NT2/D1 (cell line): ENCODE measurements around the gene HOXB3.

Experiments used
- DNase-seq: peaks from one replicate; pipeline ENCODE4 v3.0.0-alpha.2; 2011; ENCODE audit warnings: low read depth, low spot score
- H3K27me3 ChIP-seq: 2 replicates; pipeline ENCODE4 v1.6.0; 2011; ENCODE audit warnings: mild to moderate bottlenecking; ENCODE audit not compliant: insufficient read length, insufficient read depth
- H3K36me3 ChIP-seq: 2 replicates; pipeline ENCODE4 v1.6.1; 2011; ENCODE audit warnings: mild to moderate bottlenecking, low read length, mixed read lengths; ENCODE audit not compliant: insufficient read depth, insufficient read length
- H3K4me1 ChIP-seq: 2 replicates; pipeline ENCODE4 v1.5.1; 2011; ENCODE audit not compliant: insufficient read depth, insufficient read length
- H3K4me3 ChIP-seq: 2 replicates; pipeline ENCODE4 v1.5.1; 2011; ENCODE audit warnings: low read depth; ENCODE audit not compliant: insufficient read length
- H3K9ac ChIP-seq: 2 replicates; pipeline ENCODE4 v1.6.0; 2011; ENCODE audit warnings: low read depth; ENCODE audit not compliant: insufficient read length
- H3K9me3 ChIP-seq: 2 replicates; pipeline ENCODE4 v1.5.1; 2011; ENCODE audit warnings: mild to moderate bottlenecking, low read length; ENCODE audit not compliant: insufficient read depth
- SUZ12 ChIP-seq: IDR thresholded peaks from 2 replicates; pipeline ENCODE4 v1.6.1; 2011; ENCODE audit not compliant: insufficient read length, insufficient read depth; ENCODE audit errors: extremely low read depth
- YY1 ChIP-seq: IDR thresholded peaks from 2 replicates; pipeline ENCODE4 v1.6.1; 2011; ENCODE audit not compliant: insufficient read length, insufficient read depth
- ZNF274 ChIP-seq: IDR thresholded peaks from 2 replicates; pipeline ENCODE4 v1.6.1; 2011; ENCODE audit warnings: mild to moderate bottlenecking, low read depth, low read length

The HOXB3 gene

DNA sequence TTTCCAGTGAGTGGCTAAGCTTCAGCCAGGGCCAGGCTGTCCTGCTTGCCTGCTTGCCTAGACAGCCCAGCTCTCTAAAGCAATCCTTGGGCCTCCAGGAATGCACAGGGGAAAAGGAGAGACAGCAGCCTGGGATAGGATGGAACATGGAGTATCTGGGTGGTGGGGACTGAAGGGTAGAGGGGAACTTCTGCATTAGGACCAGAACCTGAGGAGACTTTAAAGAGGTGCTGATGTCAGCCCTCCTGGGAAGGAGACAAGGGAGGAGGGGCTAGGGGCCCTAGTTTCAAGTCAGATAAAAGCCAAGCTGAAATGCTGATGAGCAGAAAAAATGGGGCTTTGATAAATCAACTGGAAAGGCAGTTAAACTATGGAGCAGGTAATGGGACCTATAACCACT lies 19.0 kb upstream of the HOXB3 start:
- Histone ChIP-seq H3K36me3 (no peaks in the 10 kb centered on the region), H3K27me3 (peaks cover 98% of the 10 kb centered on the region), H3K4me3 (no peak overlapping the region), H3K4me1 (peaks cover 7% of the 10 kb centered on the region), H3K9ac (no peak overlapping the region), H3K9me3 (no peaks in the 10 kb centered on the region)
- TF ChIP-seq YY1: no peak
- no peak for TF ChIP-seq SUZ12
- TF ChIP-seq ZNF274: no peak
- DNase-seq: no peak

DNA sequence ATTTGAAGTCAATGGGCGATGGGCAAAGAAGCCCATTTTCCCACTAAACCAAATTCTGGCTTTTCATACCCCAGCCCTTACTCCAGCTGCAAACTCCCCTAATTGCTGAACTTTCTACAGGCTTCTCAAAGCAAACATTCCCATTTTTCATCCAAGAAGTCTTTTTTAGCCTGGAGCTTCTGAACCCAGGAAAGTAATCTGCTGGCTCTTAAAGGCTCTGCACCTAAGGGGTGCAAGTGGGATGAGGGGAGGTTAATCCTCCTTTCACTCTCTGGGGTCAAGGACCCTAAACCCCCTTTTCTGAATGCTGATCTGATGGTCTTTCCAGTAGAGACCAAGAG lies 18.4 kb upstream of the HOXB3 start:
- Histone ChIP-seq H3K36me3 (no peaks in the 10 kb centered on the region), H3K27me3 (peaks cover 98% of the 10 kb centered on the region), H3K9me3 (no peaks in the 10 kb centered on the region), H3K4me1 (peaks cover 12% of the 10 kb centered on the region), H3K4me3 (no peak overlapping the region), H3K9ac (no peak overlapping the region)
- no peak for DNase-seq
- TF ChIP-seq SUZ12 (no peak), ZNF274 (no peak), YY1 (no peak)

DNA sequence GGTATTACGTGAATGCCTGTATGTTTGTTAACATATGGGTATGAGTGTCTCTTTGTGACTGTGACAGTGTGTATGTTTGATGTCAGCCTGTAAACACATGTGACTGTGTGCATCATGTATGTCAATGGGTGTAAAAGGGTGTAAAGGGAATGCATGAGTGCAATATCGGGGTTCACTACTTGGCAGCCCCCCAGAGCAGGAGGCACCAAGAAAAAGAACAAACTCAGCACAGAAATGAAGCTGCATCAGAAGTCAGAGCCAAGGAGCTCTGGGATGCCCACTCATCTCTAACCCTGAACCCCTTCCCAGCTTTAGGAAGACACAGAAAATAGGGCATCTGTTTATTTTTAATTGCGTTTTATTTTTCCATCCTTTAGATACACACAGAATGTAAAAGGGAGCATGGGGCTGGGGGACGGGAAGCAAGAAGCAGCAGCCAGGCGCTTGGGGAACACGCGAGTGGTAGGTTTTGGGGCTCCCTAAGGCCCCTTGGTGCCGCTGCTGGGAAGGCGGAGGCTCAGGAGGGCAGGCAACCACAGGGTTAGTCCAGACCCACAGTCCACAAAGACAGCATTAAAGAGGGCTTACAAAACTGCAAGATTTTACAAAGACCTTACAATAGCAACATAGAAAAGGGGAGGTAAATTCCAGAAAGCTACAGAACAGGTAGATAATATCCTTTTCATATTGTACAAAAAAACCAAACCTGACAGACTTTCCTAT lies 17.0 kb upstream of the HOXB3 start:
- Histone ChIP-seq H3K4me1 (peaks cover 12% of the 10 kb centered on the region), H3K9me3 (no peaks in the 10 kb centered on the region), H3K27me3 (peaks cover 99% of the 10 kb centered on the region), H3K9ac (no peak overlapping the region), H3K4me3 (no peak overlapping the region), H3K36me3 (no peaks in the 10 kb centered on the region)
- TF ChIP-seq ZNF274 (no peak), SUZ12 (no peak), YY1 (no peak)
- DNase-seq: no peak

DNA sequence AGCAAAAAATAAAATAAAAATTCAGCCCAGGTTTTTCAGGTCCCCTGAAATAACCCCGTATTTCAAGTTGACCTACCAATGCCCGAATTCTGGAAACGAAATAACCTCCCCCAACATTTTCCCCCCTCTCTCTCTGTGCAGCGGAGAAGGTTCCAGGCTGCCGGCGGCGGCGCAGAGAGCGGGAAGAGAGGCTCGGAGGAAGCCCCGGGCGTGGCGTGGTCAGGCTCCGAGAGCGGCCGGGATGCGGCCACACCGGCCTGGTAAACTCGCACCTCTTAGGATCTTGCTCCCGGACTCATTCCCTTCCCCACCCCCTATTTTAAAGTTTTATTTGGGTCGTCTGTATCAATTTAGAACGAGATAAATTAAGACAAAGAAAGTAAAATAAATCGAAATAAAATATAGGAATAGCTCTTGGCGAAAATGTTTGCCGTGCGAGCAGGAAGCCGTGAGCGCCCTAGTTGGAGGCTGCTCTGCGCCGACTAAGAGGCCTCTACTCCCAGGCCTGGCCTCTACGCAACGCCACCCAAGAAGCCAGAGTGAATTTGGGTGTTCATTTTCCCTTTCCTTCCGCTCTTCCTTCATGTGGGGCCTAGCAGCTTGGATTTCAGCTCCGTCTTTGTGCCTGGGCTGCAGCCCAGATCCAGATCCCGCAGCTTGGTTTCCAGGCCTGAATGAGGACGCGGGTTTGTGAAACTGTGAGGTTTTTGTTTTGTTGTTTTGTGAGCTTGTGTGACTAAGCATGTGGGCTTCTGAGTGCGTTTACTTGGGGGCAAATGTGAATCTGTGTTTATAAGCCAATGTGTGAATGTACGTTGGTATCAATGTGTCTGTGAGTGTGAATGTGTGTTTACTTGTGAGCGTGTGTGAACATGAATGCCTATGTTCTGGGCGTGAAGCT lies 16.2 kb upstream of the HOXB3 start:
- peaks cover 99% of the 10 kb centered on the region for H3K27me3 ChIP-seq
- H3K4me1 ChIP-seq: peaks cover 6% of the 10 kb centered on the region

DNA sequence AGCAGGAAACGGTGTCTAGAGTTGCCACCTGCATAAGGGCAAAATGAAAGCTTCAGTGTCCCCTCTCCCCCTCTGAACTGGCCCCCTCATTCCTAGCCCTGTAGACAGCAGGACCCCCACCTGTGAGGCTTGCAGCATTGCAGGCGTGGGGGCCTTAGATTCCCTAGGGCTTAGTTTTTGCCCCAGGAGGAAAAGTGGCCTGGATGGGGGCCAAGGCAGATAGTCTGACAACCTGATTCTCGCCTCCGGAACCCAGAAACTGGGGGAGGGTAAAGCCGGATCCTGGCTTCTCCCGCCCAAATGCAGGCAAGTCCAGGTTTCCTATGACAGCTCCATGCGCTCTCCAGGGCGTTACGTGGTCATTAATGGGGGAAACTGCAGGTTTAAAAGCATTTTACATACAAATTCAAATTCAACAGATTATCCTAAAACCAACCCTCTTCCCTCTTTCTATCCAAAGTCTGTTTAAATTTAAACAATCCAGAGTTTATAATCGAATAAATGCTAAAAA lies 15.4 kb upstream of the HOXB3 start:
- no peak overlapping the region for H3K4me3 ChIP-seq
- TF ChIP-seq YY1 (no peak), ZNF274 (no peak), SUZ12 (no peak)
- peaks cover 6% of the 10 kb centered on the region for H3K4me1 ChIP-seq
- peaks cover 99% of the 10 kb centered on the region for H3K27me3 ChIP-seq
- DNase-seq: no peak
- H3K9ac ChIP-seq: no peak overlapping the region
- no peaks in the 10 kb centered on the region for H3K36me3 ChIP-seq
- no peaks in the 10 kb centered on the region for H3K9me3 ChIP-seq

More for the DNA sequence above, 16.2 kb upstream of the HOXB3 start:
- H3K4me3 ChIP-seq: no peak overlapping the region
- H3K9ac ChIP-seq: no peak overlapping the region
- H3K9me3 ChIP-seq: no peaks in the 10 kb centered on the region
- DNase-seq: no peak
- no peaks in the 10 kb centered on the region for H3K36me3 ChIP-seq
- no peak for TF ChIP-seq ZNF274
- no peak for TF ChIP-seq SUZ12
- TF ChIP-seq YY1: no peak

DNA sequence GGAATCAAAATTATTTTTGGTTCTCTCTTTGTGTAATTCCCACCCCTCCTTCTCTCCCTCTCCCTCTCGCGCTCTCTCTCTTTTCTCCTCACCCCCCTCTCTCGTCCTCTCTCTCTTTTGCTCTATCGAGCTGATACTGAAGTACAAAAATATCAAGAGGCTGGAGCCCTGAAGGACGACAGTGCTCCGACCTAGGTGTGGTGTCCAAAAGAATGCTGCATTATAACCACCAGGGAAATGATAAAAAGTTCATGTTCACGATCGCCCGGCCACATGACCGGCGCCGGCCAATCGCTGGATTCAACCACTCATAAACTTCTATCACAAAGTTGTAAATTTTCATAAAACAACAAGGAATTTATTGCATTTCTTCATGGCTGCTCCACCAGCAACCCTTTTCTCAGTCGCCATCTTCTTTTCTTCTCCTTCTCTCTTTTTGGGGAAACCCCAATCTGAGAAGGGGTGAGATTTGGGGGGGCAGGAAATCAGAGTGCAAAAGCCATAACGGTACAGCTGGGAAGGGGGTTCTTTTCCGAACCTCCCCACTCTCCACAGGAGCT lies 14.8 kb upstream of the HOXB3 start, which contains the start of gene HOXB6:
Gene HOXB6 (minus strand): TSS at position 217 of the 560 bp plus-strand sequence. CDS start 6,836 bp downstream, outside the sequence.
- no peaks in the 10 kb centered on the region for H3K9me3 ChIP-seq
- TF ChIP-seq YY1 (no peak), SUZ12 (peak; percentile 35)
- peaks cover 6% of the 10 kb centered on the region for H3K4me1 ChIP-seq
- no peak within 1 kb of the TSS for H3K9ac ChIP-seq
- no peak within 1 kb of the TSS for H3K4me3 ChIP-seq
- H3K36me3 ChIP-seq: no peaks in the 10 kb centered on the region
- DNase-seq: no peak
- H3K27me3 ChIP-seq: peaks cover 99% of the 10 kb centered on the region
